ENCODE results near the gene STOML1. TPM values are rescaled to one million over a fixed set of nuclear protein-coding genes. Genes with fewer than 3 reads are reported as not detected.

STOML1 gene
- total and polyA plus RNA-seq, 9 of the 15 experiments (the other 6 are each of a cell fraction or from before 2014, with no cell fraction given) = 0.25 to 9.7 (median 4.6) TPM

- POLR2A ChIA-PET = interaction anchor here (0.5 to 0.7 kb wide), 3 partner anchors 9 to 488 kb away, joined by 3 to 4 read pairs (median 3); no protein-coding TSS in a partner anchor
- TF ChIP-seq BHLHE40 (IDR thresholded peaks at IDR 0.05; ENCODE audit: low read length) (no peak), ZBTB43 (CRISPR knock-in tag; IDR thresholded peaks at IDR 0.05) (no peak), AFF4 (CRISPR knock-in tag; IDR thresholded peaks at IDR 0.05) (no peak), EP300 (IDR thresholded peaks at IDR 0.05; ENCODE audit: low read length) (no peak), ERF (CRISPR knock-in tag; IDR thresholded peaks at IDR 0.05) (no peak), RBM39 (optimal IDR thresholded peaks at IDR 0.05; ENCODE audit: low read depth, low read length) (no peak), NCOA1 (IDR thresholded peaks at IDR 0.05; ENCODE audit: low read depth) (no peak), ZBTB33 (CRISPR knock-in tag; IDR thresholded peaks at IDR 0.05) (no peak), ILK (tag; IDR thresholded peaks at IDR 0.05; ENCODE audit: borderline replicate concordance, low read depth) (no peak), CREB5 (CRISPR knock-in tag; IDR thresholded peaks at IDR 0.05) (no peak), NFE2L1 (tag; IDR thresholded peaks at IDR 0.05; ENCODE audit: borderline replicate concordance, low read depth) (no peak), HNRNPK (IDR thresholded peaks at IDR 0.05; ENCODE audit: low read depth, low read length, poor library complexity, severe bottlenecking) (no peak), TBL1XR1 (IDR thresholded peaks at IDR 0.05; ENCODE audit: low read length in 2 of 2) (no peak)
Measured at GRCh38 chr15:73928971-73929627, 63.0 kb downstream of the STOML1 start.

More at GRCh38 chr15:73928971-73929627, 63.0 kb downstream of the STOML1 start:
- in situ Hi-C loops (cut with MboI) (no loop called here), intact Hi-C loops (cut with micrococcal nuclease) (no loop called here)
- Histone ChIP-seq H3K27ac (ENCODE audit: extremely low read depth, low read depth, low read length) (no peak overlapping the region), H3K79me2 (ENCODE audit: control insufficient read depth, insufficient read depth, low read length) (no peaks in the 10 kb centered on the region), H3K4me3 (no peak overlapping the region), H3K4me2 (ENCODE audit: insufficient read depth, low read length) (no peak overlapping the region), H3K4me1 (replicated peaks in 1 of 2; ENCODE audit: control insufficient read depth in 2 of 2, insufficient read depth in 2 of 2, low read length in 2 of 2) (peaks cover 4 to 22% of the 10 kb centered on the region in 2 experiments; a peak in 3 of 5 replicates), H3K9me1 (ENCODE audit: control insufficient read depth, insufficient read depth, low read length) (no peaks in the 10 kb centered on the region), H3K9me3 (replicated peaks; ENCODE audit: control insufficient read depth, insufficient read depth, low read depth, low read length) (no peaks in the 10 kb centered on the region), H3K9ac (ENCODE audit: insufficient read depth in 1 of 2, low read depth in 2 of 2, low read length in 2 of 2) (no peak overlapping the region), H3K36me3 (ENCODE audit: control insufficient read depth, insufficient read depth, low read length) (no peaks in the 10 kb centered on the region), H4K20me1 (replicated peaks; ENCODE audit: control insufficient read depth, insufficient read depth, low read length) (0 out of 2 replicates have a peak, but pooled peaks cover 3% of the 10 kb centered on the region), H2AFZ (ENCODE audit: low read depth, low read length) (no peak overlapping the region), H3K27me3 (ENCODE audit: control insufficient read depth in 2 of 2, insufficient read depth in 2 of 2, low read length in 2 of 2) (peaks cover 6 to 62% of the 10 kb centered on the region in 2 experiments; a peak in 4 of 5 replicates)
- CTCF ChIA-PET (ENCODE audit: low intra/inter-chr PET ratio) = no interaction called here
- DNase-seq (ENCODE audit: extremely low read depth in 1 of 4, low spot score in 3 of 4) (peak in 1 of 4 experiments; percentile 19), FAIRE-seq (no peak), ATAC-seq (no peak)
- 2% methylated on average over 5 of the region's 5 CpGs for WGBS (ENCODE audit: insufficient coverage, low coverage, missing lambda C conversion rate)
- BruUV-seq (replicated peaks) = no TSS peak
